Measurements from ENCODE around the gene TLE3.

The TLE3 gene

GRCh38 chr15:70098461-70099166 is 897 bp upstream of the TLE3 start:
- peak; percentile 24 for DNase-seq

- DNase-seq = no peak
These were observed 390 bp upstream of the TLE3 start for GRCh38 chr15:70098153-70098460.

- no peak for DNase-seq
These were observed 725 bp downstream of the TLE3 start for GRCh38 chr15:70097063-70097320.

GRCh38 chr15:70096215-70097062 is 1.3 kb downstream of the TLE3 start:
- DNase-seq = peak; percentile 61

- DNase-seq = peak; percentile 54
These were observed 2.1 kb downstream of the TLE3 start for GRCh38 chr15:70095408-70096214.

GRCh38 chr15:70094690-70095311 is 2.9 kb downstream of the TLE3 start:
- no peak for DNase-seq

- DNase-seq = peak; percentile 82
These were observed 4.0 kb downstream of the TLE3 start for GRCh38 chr15:70093481-70094319.

- DNase-seq = no peak
These were observed 4.6 kb downstream of the TLE3 start for GRCh38 chr15:70093070-70093469.

- DNase-seq = no peak
These were observed 5.2 kb downstream of the TLE3 start for GRCh38 chr15:70092464-70093027.

- DNase-seq = peak; percentile 85
These were observed 5.8 kb downstream of the TLE3 start for GRCh38 chr15:70091726-70092463.

- peak; percentile 74 for DNase-seq
These were observed 7.1 kb downstream of the TLE3 start for GRCh38 chr15:70090436-70091296.

GRCh38 chr15:70089692-70089971 is 8.1 kb downstream of the TLE3 start:
- DNase-seq = no peak

- no peak for DNase-seq
These were observed 8.6 kb downstream of the TLE3 start for GRCh38 chr15:70088887-70089691.

- DNase-seq = peak; percentile 22
These were observed 9.3 kb downstream of the TLE3 start for GRCh38 chr15:70088455-70088854.

- no peak for DNase-seq
These were observed 9.9 kb downstream of the TLE3 start for GRCh38 chr15:70087708-70088352.

GRCh38 chr15:70086636-70087035 is 11.1 kb downstream of the TLE3 start:
- DNase-seq = no peak

GRCh38 chr15:70084461-70084860 is 13.3 kb downstream of the TLE3 start:
- peak; percentile 57 for DNase-seq

- peak; percentile 86 for DNase-seq
These were observed 13.8 kb downstream of the TLE3 start for GRCh38 chr15:70083946-70084345.

- DNase-seq = no peak
These were observed 14.3 kb downstream of the TLE3 start for GRCh38 chr15:70083418-70083817.
